HCEC 1CT (cell line): ENCODE measurements around the gene PLCL2.
A peak's percentile ranks its signal among the peaks of the same experiment; 100 is the strongest.

ENCODE experiments used
- DNase-seq: peaks from one replicate; pipeline ENCODE4 v3.0.0-alpha.2; 2017

The PLCL2 gene

GRCh38 chr3:17054301-17054981, 169.7 kb downstream of the PLCL2 start:
- no peak for DNase-seq

GRCh38 chr3:17054982-17055343, 170.2 kb downstream of the PLCL2 start:
- DNase-seq = no peak

- no peak for DNase-seq
These were observed 170.9 kb downstream of the PLCL2 start for GRCh38 chr3:17055374-17056276.

DNA sequence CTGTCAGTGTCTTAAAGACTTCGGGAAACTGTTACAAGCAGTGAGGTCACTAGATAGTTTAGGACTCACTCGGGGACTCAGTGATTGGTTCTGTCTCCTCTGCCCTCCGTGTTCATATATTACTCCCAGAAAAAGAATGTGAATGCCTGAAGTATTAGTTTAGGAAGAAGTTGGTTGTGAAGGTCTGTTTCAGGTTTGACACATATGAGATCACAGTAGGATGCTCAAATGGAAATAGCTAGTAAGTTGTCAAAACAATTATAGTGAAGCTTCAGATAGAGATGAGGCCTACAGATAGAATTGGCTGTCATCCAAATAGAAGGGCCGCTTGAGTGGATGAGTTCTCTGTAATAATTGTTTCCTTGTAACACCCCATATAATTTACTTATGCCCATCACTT, 172.6 kb downstream of the PLCL2 start:
- DNase-seq = no peak

DNA sequence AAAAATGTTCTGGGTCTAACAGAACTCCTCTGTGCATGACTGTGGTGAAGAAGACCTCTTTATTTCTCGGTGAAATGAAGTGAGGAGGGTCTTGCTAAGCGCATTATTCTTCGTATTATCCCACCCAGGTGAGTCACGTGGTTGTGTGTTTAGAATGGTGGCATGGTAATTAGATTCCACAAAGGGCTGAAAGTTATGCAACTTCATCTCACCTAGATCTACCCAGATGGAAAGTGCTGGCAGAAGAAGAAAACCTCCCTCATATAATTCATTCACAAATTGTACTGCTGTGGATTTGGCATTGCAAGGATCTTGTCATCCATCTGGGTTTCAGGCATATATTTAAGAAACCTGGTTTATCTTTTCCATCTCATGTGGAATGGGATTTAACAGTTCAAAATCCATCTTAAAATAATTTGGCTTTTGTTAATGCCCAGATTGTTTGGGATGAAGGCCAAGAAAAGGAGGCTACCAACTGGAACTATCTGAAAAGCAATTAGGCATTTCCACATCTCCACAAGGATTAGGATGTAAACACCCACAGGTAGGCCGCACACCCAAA, 175.3 kb downstream of the PLCL2 start:
- DNase-seq = no peak

DNA sequence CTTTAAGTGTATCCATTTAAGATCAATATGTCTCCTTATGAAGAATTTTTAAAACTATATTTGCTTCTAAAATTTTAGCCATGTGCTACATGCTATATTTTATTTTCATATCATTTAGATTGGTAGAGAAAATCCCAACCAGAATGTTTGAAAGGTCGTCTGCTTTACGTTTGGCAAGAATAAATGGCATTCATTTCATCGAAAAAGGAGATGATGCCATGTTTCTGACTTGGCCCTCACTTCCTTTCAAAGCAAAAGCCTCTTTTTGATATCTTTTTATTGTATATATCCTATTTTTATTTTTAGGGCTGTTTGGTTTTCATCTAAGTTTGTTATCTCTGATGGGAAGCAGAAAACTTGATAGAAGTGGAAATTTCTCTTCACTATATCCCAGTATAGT, 176.2 kb downstream of the PLCL2 start:
- no peak for DNase-seq

- DNase-seq = no peak
These were observed 178.0 kb downstream of the PLCL2 start for GRCh38 chr3:17062736-17063135.

DNA sequence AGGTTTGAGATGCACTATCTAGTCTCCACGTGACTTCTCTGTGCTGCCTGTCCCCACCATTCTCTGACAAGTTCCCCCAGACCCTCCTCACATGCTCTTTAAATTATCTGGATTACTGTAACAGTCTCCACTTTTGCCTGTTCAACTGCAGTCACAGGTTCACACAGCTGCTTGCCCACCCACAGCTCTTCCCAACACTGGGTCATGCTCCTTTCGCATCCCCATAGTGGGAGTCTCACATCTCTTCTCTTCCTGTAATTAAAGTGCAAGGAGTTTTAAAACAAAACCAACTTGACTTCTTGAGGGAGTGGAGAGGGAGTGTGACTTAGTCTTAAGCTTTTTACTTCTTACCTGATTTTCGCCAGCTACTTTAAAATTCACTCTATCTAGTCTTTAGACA, 178.8 kb downstream of the PLCL2 start:
- no peak for DNase-seq

GRCh38 chr3:17065315-17065714, 180.6 kb downstream of the PLCL2 start:
- no peak for DNase-seq

DNA sequence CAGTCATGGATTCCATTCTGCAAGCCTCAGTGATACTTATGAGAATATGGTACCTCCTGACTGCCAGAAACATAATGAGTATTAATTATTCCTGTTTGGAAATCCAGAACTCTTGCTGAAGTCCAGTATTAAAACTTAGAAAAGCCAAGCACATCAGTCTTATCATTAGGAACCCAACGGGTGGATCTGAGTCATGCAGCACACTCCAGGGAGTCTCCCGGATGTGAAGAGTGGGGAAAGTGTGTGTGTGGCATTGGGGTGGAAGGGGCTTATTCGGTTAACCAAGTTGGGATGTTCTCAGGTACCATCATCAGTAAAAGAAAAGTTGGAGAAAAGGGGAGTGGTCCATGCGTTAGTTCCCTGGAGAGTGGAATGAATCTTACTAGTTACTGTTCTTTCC, 181.1 kb downstream of the PLCL2 start:
- no peak for DNase-seq

- DNase-seq = no peak
These were observed 185.0 kb downstream of the PLCL2 start for GRCh38 chr3:17069754-17070153.

- DNase-seq = peak; percentile 64
These were observed 185.6 kb downstream of the PLCL2 start for GRCh38 chr3:17070161-17070959.

DNA sequence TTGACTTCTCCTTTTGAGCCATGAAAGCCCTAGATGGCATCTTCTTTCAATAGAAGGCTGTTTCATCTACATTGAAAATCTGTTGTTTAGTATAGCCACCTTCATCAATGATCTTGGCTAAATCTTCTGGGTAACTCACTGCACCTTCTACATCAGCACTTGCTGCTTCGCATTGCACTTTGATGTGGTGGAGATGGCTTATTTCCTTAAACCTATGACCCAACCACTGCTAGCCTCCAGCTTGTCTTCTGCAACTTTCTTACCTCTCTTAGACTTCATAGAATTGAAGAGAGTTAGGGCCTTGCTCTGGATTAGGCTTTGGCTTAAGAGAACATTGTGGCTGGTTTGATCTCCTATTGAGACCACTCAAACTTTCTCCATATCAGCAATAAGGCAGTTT, 189.8 kb downstream of the PLCL2 start:
- no peak for DNase-seq

DNA sequence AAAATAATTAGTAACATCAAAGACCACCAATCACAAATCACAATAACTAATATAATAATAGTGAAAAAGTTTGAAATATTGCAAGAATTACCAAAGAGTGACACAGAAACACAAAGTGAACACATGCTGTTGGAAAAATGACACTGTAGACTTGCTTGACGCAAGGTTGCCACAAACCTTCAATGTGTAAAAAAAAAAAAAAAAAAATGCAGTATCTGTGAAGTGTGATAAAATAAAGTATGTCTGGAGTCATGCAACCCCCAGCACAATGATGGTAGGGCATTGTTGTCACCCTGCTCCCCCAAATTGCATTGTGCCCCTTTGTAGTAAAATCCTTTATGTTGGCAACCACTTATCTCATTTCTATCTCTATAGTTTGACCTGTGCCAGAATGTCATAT, 190.6 kb downstream of the PLCL2 start:
- no peak for DNase-seq

- DNase-seq = no peak
These were observed 191.2 kb downstream of the PLCL2 start for GRCh38 chr3:17075907-17076306.

- no peak for DNase-seq
These were observed 192.3 kb downstream of the PLCL2 start for GRCh38 chr3:17076940-17077605.

DNA sequence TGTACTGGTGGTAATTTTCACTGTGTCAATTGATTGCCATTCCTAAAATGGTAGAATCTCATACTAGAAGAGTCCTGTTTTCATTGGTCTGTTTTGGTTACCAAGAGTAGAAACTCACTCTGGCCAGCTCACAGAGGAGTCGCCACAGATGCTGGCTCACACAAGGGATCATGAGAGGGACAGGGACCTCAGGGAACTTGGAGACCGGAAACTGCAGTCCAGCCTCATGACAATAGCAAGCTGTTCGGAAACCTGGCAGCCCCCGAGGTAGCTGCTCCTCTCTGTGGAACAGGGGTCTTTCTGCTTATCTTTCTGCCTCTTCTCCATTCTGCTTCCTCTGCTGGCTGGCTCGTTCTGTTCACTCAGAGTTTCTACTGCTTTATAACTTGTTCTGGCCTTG, 192.9 kb downstream of the PLCL2 start:
- DNase-seq = no peak

DNA sequence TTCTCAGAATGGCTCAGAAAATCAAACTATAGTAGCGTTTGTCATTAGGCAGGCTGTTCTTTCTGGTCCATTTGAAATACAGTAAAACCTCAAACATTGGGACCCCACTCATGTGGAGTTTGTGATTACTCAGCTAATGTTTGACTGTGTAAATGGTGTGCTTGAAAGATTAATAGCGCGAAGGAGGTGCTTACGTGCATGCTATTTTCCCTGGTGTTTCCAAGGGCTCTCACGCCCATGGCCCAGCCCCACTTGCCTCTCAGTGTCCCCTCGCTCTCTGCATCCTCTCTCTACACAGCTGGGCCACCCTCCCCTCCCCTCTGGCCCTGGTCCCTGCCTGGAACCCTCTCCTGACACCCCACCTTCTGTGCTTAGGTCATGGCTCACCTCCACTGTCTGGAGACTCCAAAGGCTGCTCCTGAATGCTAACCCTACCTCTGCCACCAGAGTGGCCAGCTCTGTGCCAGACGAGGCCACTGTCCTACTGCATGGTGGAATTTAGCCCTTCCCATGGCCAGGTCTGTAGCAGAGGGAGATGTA, 194.2 kb downstream of the PLCL2 start:
- no peak for DNase-seq

DNA sequence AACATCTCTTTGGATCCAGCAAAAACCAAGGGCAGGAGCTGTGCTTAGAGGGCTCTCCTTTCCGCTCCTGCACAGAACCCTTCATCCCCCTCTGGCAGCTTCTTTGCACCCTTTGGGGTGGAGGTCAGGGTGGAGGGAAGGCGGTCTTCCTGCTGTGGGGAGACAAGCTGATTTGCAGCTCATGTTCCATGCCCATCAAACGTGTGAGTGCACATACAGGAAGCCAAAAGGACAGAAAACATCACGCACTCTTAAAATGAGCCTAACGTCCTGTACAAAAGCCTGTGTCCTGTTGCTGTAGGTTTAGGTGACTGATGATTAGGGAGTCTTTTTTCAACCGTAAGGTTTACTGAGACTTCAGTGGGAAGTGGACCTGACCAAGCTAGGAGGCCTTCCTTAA, 195.2 kb downstream of the PLCL2 start:
- DNase-seq = no peak

GRCh38 chr3:17081520-17081919, 196.8 kb downstream of the PLCL2 start:
- DNase-seq = no peak

- DNase-seq = no peak
These were observed 202.8 kb downstream of the PLCL2 start for GRCh38 chr3:17087509-17087908.

DNA sequence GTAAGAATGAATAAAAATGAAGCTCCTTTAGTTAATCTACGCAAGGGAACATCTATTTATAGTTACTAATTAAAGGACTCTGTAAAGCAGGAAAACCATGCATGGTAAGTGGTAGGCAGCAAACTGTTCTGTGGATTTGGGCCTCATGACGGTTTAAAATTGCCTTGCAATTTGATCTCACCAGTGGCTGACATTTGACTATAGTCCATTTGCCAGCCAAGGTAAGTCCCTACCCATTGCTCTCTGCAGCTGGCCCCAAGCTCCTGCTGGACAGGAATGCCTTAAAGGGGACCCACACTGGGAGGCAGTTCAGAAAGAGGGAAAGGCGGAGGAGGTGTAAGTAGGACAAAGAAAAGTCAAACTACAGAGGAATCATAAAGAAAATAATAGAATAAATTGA, 203.3 kb downstream of the PLCL2 start:
- DNase-seq = no peak
